ENCODE results near the gene YTHDF1. TPM values are rescaled to one million over a fixed set of nuclear protein-coding genes. Genes with fewer than 3 reads are reported as not detected.

The YTHDF1 gene
- total and polyA plus RNA-seq, 8 donors, result 17.8 to 41.1 (median 22.4) TPM

DNA sequence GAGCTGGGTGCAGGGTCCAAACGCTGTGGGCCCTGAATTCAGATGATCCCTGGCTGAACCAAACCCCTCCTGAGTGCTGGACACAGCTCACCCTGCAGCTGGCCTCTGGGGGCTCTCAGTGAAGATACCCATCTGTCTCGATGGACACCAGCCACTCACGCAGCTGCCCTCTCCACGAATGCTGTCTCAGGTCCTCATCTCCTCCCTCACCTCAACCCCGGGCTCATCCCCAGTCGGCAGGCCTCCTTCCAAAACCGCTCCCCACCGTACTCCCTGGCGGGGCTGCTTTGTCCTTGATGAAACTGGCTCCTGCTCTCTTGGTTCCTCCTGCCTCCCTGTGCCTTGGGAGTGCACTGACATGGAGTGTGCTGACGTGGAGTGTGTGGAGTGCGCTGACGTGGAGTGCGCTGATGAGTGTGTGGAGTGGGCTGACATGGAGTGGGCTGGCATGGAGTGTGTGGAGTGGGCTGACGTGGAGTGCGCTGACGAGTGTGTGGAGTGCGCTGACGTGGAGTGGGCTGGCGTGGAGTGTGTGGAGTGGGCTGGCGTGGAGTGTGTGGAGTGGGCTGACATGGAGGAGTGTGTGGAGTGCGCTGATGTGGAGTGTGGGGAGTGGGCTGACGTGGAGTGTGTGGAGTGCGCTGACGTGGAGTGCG is 4.1 kb upstream of the YTHDF1 start:
- Histone ChIP-seq H3K36me3 (no peaks in the 10 kb centered on the region), H3K4me3 (no peak overlapping the region), H3K27me3 (peaks cover 0 to 19% (median 0%) of the 10 kb centered on the region in 3 donors), H3K9me3 (no peaks in the 10 kb centered on the region), H3K4me1 (peaks cover 14 to 25% (median 23%) of the 10 kb centered on the region in 4 donors), H3K27ac (no peak overlapping the region)
- TF ChIP-seq, protein P1, sequence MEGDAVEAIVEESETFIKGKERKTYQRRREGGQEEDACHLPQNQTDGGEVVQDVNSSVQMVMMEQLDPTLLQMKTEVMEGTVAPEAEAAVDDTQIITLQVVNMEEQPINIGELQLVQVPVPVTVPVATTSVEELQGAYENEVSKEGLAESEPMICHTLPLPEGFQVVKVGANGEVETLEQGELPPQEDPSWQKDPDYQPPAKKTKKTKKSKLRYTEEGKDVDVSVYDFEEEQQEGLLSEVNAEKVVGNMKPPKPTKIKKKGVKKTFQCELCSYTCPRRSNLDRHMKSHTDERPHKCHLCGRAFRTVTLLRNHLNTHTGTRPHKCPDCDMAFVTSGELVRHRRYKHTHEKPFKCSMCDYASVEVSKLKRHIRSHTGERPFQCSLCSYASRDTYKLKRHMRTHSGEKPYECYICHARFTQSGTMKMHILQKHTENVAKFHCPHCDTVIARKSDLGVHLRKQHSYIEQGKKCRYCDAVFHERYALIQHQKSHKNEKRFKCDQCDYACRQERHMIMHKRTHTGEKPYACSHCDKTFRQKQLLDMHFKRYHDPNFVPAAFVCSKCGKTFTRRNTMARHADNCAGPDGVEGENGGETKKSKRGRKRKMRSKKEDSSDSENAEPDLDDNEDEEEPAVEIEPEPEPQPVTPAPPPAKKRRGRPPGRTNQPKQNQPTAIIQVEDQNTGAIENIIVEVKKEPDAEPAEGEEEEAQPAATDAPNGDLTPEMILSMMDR (IDR thresholded peaks at IDR 0.05), result no peak
- TF ChIP-seq EP300 (IDR thresholded peaks at IDR 0.05) (no peak), POLR2AphosphoS5 (IDR thresholded peaks at IDR 0.05) (no peak), POLR2A (IDR thresholded peaks at IDR 0.05) (no peak)
- WGBS, 5 donors, result 79 to 81% (median 79%) methylated on average over 23 to 25 of the region's 25 CpGs
- DNase-seq, result no peak
- intact Hi-C loops (cut with DNase I; ENCODE audit: low total_unique reads), result no loop called here

DNA sequence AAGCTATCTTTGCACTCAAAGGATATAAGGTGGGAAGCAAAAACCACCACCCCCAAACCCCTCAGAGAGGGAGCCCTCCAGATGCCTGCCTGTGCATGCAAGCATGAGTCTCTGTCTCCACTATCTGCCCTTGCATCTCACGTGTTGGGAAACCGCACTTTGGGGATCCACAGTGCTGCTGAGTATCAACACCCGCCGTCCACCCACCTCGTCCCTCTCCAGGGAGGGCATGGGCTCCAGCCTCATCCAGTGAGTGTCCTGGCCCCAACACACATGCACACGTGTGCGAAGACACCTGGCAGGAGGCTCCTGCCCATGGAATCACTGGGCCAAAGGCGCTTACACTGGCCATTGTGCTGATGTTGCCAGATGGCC is 3.5 kb upstream of the YTHDF1 start:
- H3K36me3 ChIP-seq, result peaks cover 0 to 4% (median 2%) of the 10 kb centered on the region in 4 donors
- no peak overlapping the region for H3K4me3 ChIP-seq
- H3K27me3 ChIP-seq, result peaks cover 0 to 19% (median 0%) of the 10 kb centered on the region in 3 donors
- DNase-seq, result no peak
- intact Hi-C loops (cut with DNase I; ENCODE audit: low total_unique reads), result no loop called here
- no peak overlapping the region for H3K27ac ChIP-seq
- TF ChIP-seq EP300 (IDR thresholded peaks at IDR 0.05) (no peak), POLR2A (IDR thresholded peaks at IDR 0.05) (no peak), POLR2AphosphoS5 (IDR thresholded peaks at IDR 0.05) (no peak)
- TF ChIP-seq, protein P1 (IDR thresholded peaks at IDR 0.05), result no peak
- H3K4me1 ChIP-seq, result peaks cover 18 to 25% (median 24%) of the 10 kb centered on the region in 4 donors
- 77 to 91% (median 78%) methylated on average over 5 to 8 of the region's 8 CpGs for WGBS, 5 donors
- H3K9me3 ChIP-seq, result no peaks in the 10 kb centered on the region

DNA sequence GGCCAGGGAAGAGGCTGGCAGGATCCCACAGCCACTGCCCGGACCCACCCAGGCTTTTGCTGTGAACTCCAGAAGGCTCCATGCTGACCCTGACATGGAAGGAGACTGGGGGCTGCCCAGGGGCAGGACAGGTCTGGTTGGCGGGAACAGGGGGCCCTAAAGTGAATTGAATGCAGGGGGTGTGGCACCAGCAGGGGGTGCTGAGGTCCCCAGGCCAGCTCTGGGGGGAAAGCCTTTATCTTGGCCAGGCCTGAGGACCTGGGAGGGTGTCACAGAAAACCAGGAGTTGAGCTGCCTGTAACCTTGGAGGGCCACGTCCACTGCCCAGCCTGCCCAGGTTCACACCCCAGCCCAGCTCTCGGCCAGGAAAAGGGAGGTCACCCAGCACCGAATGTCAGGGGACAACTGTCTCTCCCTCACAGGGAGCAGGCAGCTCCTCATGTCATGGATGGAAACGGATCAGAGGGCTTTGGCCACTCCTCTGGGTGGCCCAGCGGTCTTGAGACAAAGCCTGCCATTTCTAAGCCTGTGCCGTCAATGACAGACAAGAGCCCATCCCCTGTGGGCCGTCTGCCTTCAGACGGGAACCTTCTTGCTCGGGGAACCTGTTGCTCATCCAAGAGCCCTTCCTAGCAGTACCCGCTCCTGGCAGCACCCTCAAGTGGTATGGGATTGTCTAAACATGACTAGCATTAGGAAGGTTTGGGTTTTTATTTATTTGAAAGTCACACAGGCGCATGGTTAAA is 2.9 kb upstream of the YTHDF1 start:
- Histone ChIP-seq H3K36me3 (peaks cover 0 to 9% (median 8%) of the 10 kb centered on the region in 4 donors), H3K4me3 (no peak overlapping the region), H3K27me3 (peaks cover 0 to 19% (median 0%) of the 10 kb centered on the region in 3 donors), H3K4me1 (peaks cover 19 to 28% (median 24%) of the 10 kb centered on the region in 4 donors), H3K27ac (no peak overlapping the region), H3K9me3 (no peaks in the 10 kb centered on the region)
- no peak for TF ChIP-seq POLR2A (IDR thresholded peaks at IDR 0.05)
- TF ChIP-seq, protein P1 (IDR thresholded peaks at IDR 0.05), result no peak
- no peak for DNase-seq
- WGBS, 5 donors, result 72 to 84% (median 81%) methylated on average over 12 to 13 of the region's 13 CpGs
- intact Hi-C loops (cut with DNase I; ENCODE audit: low total_unique reads), result no loop called here

DNA sequence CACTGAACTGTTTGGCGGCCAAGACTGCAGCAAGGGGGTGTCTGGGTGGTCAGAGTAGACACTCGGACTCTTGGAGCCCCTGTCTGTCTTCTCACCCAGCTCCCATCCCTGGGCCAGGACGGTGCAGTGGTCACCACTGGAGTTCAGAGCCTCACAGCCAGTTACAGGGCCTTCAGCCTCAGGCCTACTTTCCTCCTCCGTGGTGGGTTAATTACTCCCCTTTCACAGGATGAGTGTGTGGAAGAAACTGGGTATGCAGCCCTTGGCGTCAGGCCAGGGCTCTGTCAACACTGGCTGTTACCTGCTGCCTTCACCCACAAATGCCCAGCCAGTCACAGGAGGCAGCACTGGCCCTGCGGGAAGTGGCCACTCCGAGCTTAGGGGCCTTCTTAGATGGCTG is 1.8 kb upstream of the YTHDF1 start:
- 53 to 72% (median 66%) methylated on average over 7 of the region's 7 CpGs for WGBS, 5 donors
- TF ChIP-seq, protein P1 (IDR thresholded peaks at IDR 0.05), result no peak
- intact Hi-C loops (cut with DNase I; ENCODE audit: low total_unique reads), result no loop called here
- H3K27me3 ChIP-seq, result peaks cover 0 to 19% (median 0%) of the 10 kb centered on the region in 3 donors
- H3K4me1 ChIP-seq, result peaks cover 29 to 37% (median 36%) of the 10 kb centered on the region in 4 donors
- H3K9me3 ChIP-seq, result no peaks in the 10 kb centered on the region
- peaks cover 8 to 20% (median 19%) of the 10 kb centered on the region in 4 donors for H3K36me3 ChIP-seq
- no peak overlapping the region for H3K27ac ChIP-seq
- peak in 1 of 2 donors; percentile 64 for DNase-seq
- no peak overlapping the region for H3K4me3 ChIP-seq
